Natural killer cell (primary cell): ENCODE data around the gene PLIN4. TPM values are rescaled to one million over a fixed set of nuclear protein-coding genes. Genes with fewer than 3 reads are reported as not detected.

ENCODE experiments used
- ATAC-seq, 3 donors: fragments of 150-1000 bp in 2 of 3; fragments of 200-7000 bp in 1 of 3; cut with Tn5 transposase; 1 replicate in 1 of 3; 2 replicates in 2 of 3; pipeline ENCODE4 v1.10.0; 2021; ENCODE audit warnings: mild to moderate bottlenecking in 2 of 3, moderate library complexity in 2 of 3
- DNase-seq, 2 donors: peaks; one replicate each; pipeline versions ENCODE4 v3.0.0 to v3.0.0-alpha.2; 2013 to 2021; ENCODE audit warnings: mixed read lengths in 1 of 2
- H3K27ac ChIP-seq: one replicate; pipeline ENCODE4 v1.5.1; 2013; ENCODE audit warnings: mild to moderate bottlenecking, low read length
- H3K27me3 ChIP-seq: one replicate; pipeline ENCODE4 v1.6.1; 2013; ENCODE audit warnings: low read length; ENCODE audit not compliant: control insufficient read depth, insufficient read depth
- H3K36me3 ChIP-seq: one replicate; pipeline ENCODE4 v1.6.1; 2013; ENCODE audit warnings: low read length; ENCODE audit not compliant: control insufficient read depth, insufficient read depth
- H3K4me1 ChIP-seq: one replicate; pipeline ENCODE4 v1.6.1; 2013; ENCODE audit warnings: low read length; ENCODE audit not compliant: control insufficient read depth, insufficient read depth
- H3K4me3 ChIP-seq: one replicate; pipeline ENCODE4 v1.5.1; 2013; ENCODE audit warnings: low read length
- H3K9me3 ChIP-seq: one replicate; pipeline ENCODE4 v1.6.1; 2013; ENCODE audit warnings: low read length; ENCODE audit not compliant: control insufficient read depth, insufficient read depth
- H3K27ac Mint-ChIP-seq, 2 donors: one replicate each; pipeline ENCODE4 v1.8.0; 2022; ENCODE audit warnings: mild to moderate bottlenecking in 2 of 2, mixed read lengths in 2 of 2, moderate library complexity in 1 of 2
- H3K27me3 Mint-ChIP-seq, 2 donors: one replicate each; pipeline ENCODE4 v1.8.0; 2022; ENCODE audit warnings: low read depth in 2 of 2, mixed read lengths in 2 of 2
- H3K36me3 Mint-ChIP-seq: one replicate; pipeline ENCODE4 v1.8.0; 2022; ENCODE audit warnings: mixed read lengths
- H3K4me1 Mint-ChIP-seq, 2 donors: one replicate each; pipeline ENCODE4 v1.8.0; 2022; ENCODE audit warnings: mixed read lengths in 2 of 2
- H3K4me3 Mint-ChIP-seq: one replicate; pipeline ENCODE4 v1.8.0; 2022; ENCODE audit warnings: mild to moderate bottlenecking, moderate library complexity, mixed read lengths
- H3K9me3 Mint-ChIP-seq, 2 donors: one replicate each; pipeline ENCODE4 v1.8.0; 2022; ENCODE audit warnings: mixed read lengths in 2 of 2
- CTCF ChIP-seq: fragments of 200-600 bp; IDR thresholded peaks from one replicate; pipeline ENCODE4 v1.8.0; 2022; ENCODE audit warnings: antibody characterized with exemption
- WGBS: methylation state at CpG from one replicate; pipeline ENCODE4 v1.1.7; 2013; ENCODE audit warnings: missing lambda C conversion rate; ENCODE audit not compliant: insufficient coverage; 5-methylcytosine and 5-hydroxymethylcytosine counted together
- intact Hi-C: fragments of 100-400 bp; cut with micrococcal nuclease; formaldehyde crosslinking; loops from one replicate; pipeline ENCODE4 v1.14.2; 2022
- total RNA-seq, 4 donors: library from RNA; stranded (reverse); fragments of 120-200 nt in 1 of 4; gene quantifications; one replicate each; pipeline versions ENCODE4 v1.2.3 to v1.2.4, GENCODE V29; 2013 to 2022

The PLIN4 gene
- total RNA-seq, 3 donors from 2014 or later (not counting 1 experiment from before 2014, with no cell fraction given) = 0.33 TPM; not detected in 2

- no peak for TF ChIP-seq CTCF
- no peak overlapping the region for H3K4me3 Mint-ChIP-seq
- peaks cover 0 to 10% of the 10 kb centered on the region in 2 donors for H3K27me3 Mint-ChIP-seq
- Histone ChIP-seq H3K27ac (no peak overlapping the region), H3K4me1 (no peaks in the 10 kb centered on the region), H3K27me3 (no peaks in the 10 kb centered on the region), H3K9me3 (no peaks in the 10 kb centered on the region), H3K4me3 (no peak overlapping the region), H3K36me3 (no peaks in the 10 kb centered on the region)
- 78% methylated on average over 23 of the region's 23 CpGs for WGBS
- ATAC-seq = no peak
- H3K27ac Mint-ChIP-seq = no peak overlapping the region
- DNase-seq = no peak
- intact Hi-C loops = loop anchor here (10.0 kb wide), 1 partner anchor 261 kb away; no protein-coding TSS in a partner anchor
- no peaks in the 10 kb centered on the region for H3K36me3 Mint-ChIP-seq
- H3K4me1 Mint-ChIP-seq = no peaks in the 10 kb centered on the region
- no peaks in the 10 kb centered on the region for H3K9me3 Mint-ChIP-seq
These were observed 7.3 kb upstream of the PLIN4 start for GRCh38 chr19:4525563-4526002.

GRCh38 chr19:4524808-4525562, 6.7 kb upstream of the PLIN4 start:
- no peak overlapping the region for H3K4me3 Mint-ChIP-seq
- no peak overlapping the region for H3K27ac Mint-ChIP-seq
- 76% methylated on average over 22 of the region's 23 CpGs for WGBS
- no peaks in the 10 kb centered on the region for H3K27me3 ChIP-seq
- intact Hi-C loops = loop anchor here (10.0 kb wide), 1 partner anchor 260 kb away; no protein-coding TSS in a partner anchor
- peak; percentile 56 to 76 for DNase-seq
- no peak overlapping the region for H3K27ac ChIP-seq
- no peaks in the 10 kb centered on the region for H3K9me3 Mint-ChIP-seq
- H3K27me3 Mint-ChIP-seq = peaks cover 0 to 8% of the 10 kb centered on the region in 2 donors
- no peak overlapping the region for H3K4me3 ChIP-seq
- H3K9me3 ChIP-seq = no peaks in the 10 kb centered on the region
- H3K36me3 ChIP-seq = no peaks in the 10 kb centered on the region
- peak; percentile 62 to 83 (median 82) for ATAC-seq
- peak; percentile 61 for TF ChIP-seq CTCF
- H3K4me1 Mint-ChIP-seq = no peaks in the 10 kb centered on the region
- H3K36me3 Mint-ChIP-seq = no peaks in the 10 kb centered on the region
- no peaks in the 10 kb centered on the region for H3K4me1 ChIP-seq

GRCh38 chr19:4523306-4524110, 5.2 kb upstream of the PLIN4 start:
- ATAC-seq = peak in 1 of 3 donors; percentile 49
- H3K27me3 ChIP-seq = no peaks in the 10 kb centered on the region
- no peak overlapping the region for H3K27ac ChIP-seq
- no peak overlapping the region for H3K4me3 Mint-ChIP-seq
- H3K4me1 Mint-ChIP-seq = no peaks in the 10 kb centered on the region
- no peak overlapping the region for H3K4me3 ChIP-seq
- intact Hi-C loops = loop anchor here (10.0 kb wide), 1 partner anchor 259 kb away; no protein-coding TSS in a partner anchor
- H3K9me3 ChIP-seq = no peaks in the 10 kb centered on the region
- no peaks in the 10 kb centered on the region for H3K4me1 ChIP-seq
- peak; percentile 48 for TF ChIP-seq CTCF
- H3K36me3 Mint-ChIP-seq = no peaks in the 10 kb centered on the region
- no peaks in the 10 kb centered on the region for H3K9me3 Mint-ChIP-seq
- peaks cover 0 to 7% of the 10 kb centered on the region in 2 donors for H3K27me3 Mint-ChIP-seq
- DNase-seq = peak in 1 of 2 donors; percentile 49
- no peak overlapping the region for H3K27ac Mint-ChIP-seq
- 78% methylated on average over 53 of the region's 53 CpGs for WGBS
- H3K36me3 ChIP-seq = no peaks in the 10 kb centered on the region
